GM11168 (cell line): ENCODE results near the gene MYO7A.
"Not testable (repeated sequence)": the region's sequence is repeated elsewhere in the genome, so short reads cannot be mapped to it uniquely, and the experiment has no call there.

Experiments used
- in situ Hi-C: fragments of 300-500 bp; cut with MboI; formaldehyde crosslinking; loops from one replicate; pipeline ENCODE4 v1.12.0; 2022; ENCODE audit warnings: low sequenced_read_pairs; ENCODE audit not compliant: unreplicated experiment

The MYO7A gene

GRCh38 chr11:77091146-77091940, 36.7 kb upstream of the MYO7A start:
- in situ Hi-C loops, result loop anchor here (5.0 kb wide), 1 partner anchor 34 kb away; no protein-coding TSS in a partner anchor

GRCh38 chr11:77092382-77092781, 35.7 kb upstream of the MYO7A start:
- in situ Hi-C loops, result loop anchor here (5.0 kb wide), 1 partner anchor 35 kb away; no protein-coding TSS in a partner anchor

GRCh38 chr11:77093056-77093891, 34.8 kb upstream of the MYO7A start:
- in situ Hi-C loops, result loop anchor here (5.0 kb wide), 1 partner anchor 36 kb away; no protein-coding TSS in a partner anchor

- in situ Hi-C loops, result loop anchor here (5.0 kb wide), 1 partner anchor 37 kb away; no protein-coding TSS in a partner anchor
Observed at GRCh38 chr11:77093987-77094840, 33.8 kb upstream of the MYO7A start.

DNA sequence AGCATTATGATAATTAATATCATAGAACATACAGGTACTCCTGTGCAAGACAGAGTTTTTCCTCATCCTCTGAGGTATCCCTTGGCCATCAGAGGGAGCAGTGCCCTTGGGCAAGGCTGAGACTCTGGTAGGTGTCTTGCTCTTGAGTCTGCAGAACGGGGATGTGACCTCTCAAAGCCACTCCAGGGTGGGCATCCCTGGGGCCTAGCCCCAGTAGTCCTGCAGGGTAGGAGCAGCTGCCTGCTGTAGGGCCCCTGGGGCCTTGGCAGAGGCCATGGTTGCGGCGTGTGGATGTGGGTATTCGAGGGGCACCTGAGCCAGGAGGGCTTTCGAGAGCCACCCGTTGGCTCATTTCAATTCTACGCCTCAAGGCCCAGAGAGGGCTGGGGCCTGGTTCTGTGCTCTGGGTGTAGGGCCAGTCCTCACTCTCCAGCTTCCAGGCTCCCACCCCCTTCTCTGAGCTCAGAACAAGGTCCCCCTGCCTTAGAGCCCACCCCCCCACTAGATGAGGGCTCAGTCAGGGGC, 33.1 kb upstream of the MYO7A start:
- in situ Hi-C loops, result loop anchor here (5.0 kb wide), 1 partner anchor 38 kb away; no protein-coding TSS in a partner anchor

GRCh38 chr11:77095551-77096490, 32.2 kb upstream of the MYO7A start:
- in situ Hi-C loops, result no loop called here

GRCh38 chr11:77096591-77097019, 31.4 kb upstream of the MYO7A start:
- in situ Hi-C loops, result no loop called here

- in situ Hi-C loops, result not testable (repeated sequence)
Observed at GRCh38 chr11:77097180-77097579, 30.9 kb upstream of the MYO7A start.

DNA sequence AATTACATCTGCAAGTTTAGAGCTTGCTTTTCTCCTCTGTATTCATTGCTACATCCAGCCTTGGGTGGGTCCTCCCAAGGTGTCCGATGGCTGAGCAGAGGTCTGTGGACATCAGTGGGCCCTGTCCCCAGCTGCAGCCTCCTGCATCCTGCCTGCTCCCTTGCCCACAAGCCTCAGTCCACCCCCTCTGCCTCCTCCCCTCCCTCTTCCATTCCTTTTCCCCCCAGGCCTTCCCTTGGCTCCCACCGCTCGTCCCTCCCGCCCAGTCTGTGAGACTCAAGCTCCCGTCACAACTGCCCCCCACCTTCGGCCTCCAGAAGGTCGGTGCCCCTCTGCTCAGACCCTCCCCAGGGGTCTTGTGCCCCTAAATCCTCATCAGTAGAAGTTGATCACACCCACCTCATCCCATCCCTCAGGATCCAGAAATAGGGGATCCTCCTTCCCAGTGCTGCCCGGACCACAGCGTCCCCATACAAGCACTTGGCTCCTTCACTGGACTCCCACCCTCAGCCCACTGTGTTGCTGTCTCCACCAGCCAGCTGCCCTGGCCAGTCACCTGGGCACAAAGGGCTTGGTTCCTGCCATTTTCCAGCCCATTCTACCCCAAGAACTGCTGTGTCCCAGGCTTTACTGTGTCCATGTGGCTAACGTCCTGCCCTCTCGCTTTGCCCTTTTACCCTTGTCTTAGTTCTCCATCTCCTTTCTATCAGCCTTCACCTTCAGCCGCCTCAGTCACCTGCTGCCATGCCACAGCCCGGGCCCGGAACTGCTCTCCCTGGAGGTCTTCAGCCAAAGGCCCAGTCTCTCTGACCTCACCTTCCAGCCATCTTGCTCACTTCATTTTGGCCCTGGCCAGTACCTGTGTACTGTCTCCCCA, 27.6 kb upstream of the MYO7A start:
- in situ Hi-C loops, result no loop called here

- in situ Hi-C loops, result no loop called here
Observed at GRCh38 chr11:77101043-77101537, 27.0 kb upstream of the MYO7A start.

GRCh38 chr11:77102246-77103210, 25.5 kb upstream of the MYO7A start, which contains the start of gene OMP:
Gene OMP, plus strand, starts transcription at chr11:77102840. Its CDS starts 0 bp downstream, at chr11:77102840.
- in situ Hi-C loops, result no loop called here

DNA sequence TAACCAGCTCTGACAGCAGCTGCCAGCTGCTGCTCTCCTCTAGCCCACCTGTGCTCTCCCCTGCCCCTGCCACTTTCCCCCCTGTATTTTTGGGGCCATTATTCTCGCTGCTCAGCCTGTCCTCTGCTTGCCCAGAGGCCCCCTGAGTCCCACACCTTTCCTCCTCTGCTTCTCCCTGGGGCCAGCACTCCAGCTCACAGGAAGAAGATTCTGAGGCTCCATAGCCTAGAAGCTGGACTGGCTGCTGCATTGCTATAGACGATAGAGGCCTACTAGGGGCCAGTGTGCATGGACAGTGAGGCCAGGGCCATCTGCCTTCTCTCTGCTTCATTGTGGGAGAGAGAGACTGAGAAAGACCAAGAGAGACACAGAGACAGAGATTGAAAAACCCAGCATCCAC, 24.7 kb upstream of the MYO7A start:
- in situ Hi-C loops, result no loop called here

GRCh38 chr11:77104727-77105126, 23.3 kb upstream of the MYO7A start:
- in situ Hi-C loops, result no loop called here

DNA sequence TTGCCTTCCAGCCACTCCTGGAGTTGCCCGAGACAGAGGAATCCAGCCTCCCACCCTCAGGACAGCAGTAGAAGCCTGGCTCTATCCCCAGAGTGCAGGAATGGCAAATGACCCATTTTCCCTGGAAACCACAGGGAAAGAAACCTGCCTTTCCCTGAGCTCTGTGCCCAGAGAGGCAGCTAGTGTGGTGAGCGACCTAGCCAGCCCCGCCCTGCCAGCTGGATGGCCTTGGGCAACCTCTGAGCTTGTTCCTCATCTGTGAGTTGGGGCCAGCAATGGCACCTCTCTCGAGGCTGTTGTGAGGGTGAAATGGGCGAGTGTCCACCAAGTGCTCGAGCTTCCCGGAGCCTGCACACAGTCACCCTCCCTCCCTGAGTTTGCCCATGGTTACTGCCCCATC, 21.7 kb upstream of the MYO7A start:
- in situ Hi-C loops, result no loop called here

DNA sequence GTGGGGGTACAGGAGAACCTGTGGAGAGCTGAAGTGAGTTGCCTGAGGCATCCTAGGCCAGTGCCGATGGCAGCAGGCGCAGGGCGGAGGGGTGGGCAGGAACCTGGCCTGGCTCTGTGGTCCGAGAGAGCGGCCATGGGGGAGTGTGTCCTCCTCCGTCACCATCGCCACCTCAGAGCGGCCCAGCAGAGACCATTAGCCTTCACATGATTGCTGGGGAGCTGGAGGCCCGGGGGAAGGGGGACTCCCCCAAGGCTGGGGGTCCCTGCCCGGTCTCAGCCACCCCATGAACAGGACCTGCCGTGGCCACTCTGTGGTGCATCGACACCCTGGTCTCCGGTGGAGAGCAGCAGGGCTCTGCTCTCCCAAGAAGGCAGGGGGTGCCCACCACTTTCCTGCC, 21.3 kb upstream of the MYO7A start:
- in situ Hi-C loops, result no loop called here

- in situ Hi-C loops, result no loop called here
Observed at GRCh38 chr11:77107950-77108349, 20.1 kb upstream of the MYO7A start.
